Activated CD4-positive, alpha-beta T cell treated with anti-CD3 and anti-CD28 coated beads for 48 hours (primary cell): ENCODE data around the gene RHNO1.

Experiments used
- DNase-seq: peaks from one replicate; pipeline ENCODE4 v3.0.0-alpha.2; 2020

The RHNO1 gene

GRCh38 chr12:2877047-2877952 lies at the start of gene RHNO1, which contains the start of gene FOXM1:
TSS of gene RHNO1 (plus strand) at chr12:2877223. CDS start at chr12:2885367, 8,144 bp downstream.
TSS of gene FOXM1 (minus strand) at chr12:2877174. CDS start at chr12:2874478, 2,696 bp downstream.
- DNase-seq, result peak; percentile 91

GRCh38 chr12:2829275-2829674 lies 47.7 kb upstream of the RHNO1 start:
- DNase-seq, result no peak

GRCh38 chr12:2832550-2833127 lies 44.4 kb upstream of the RHNO1 start:
- no peak for DNase-seq

- DNase-seq, result no peak
Observed at GRCh38 chr12:2833327-2833726, 43.7 kb upstream of the RHNO1 start.

GRCh38 chr12:2833810-2834209 lies 43.2 kb upstream of the RHNO1 start:
- no peak for DNase-seq

- no peak for DNase-seq
Observed at GRCh38 chr12:2834581-2835491, 42.2 kb upstream of the RHNO1 start, which contains the start of gene NRIP2. TSS of gene NRIP2 (minus strand) at chr12:2835035. CDS start at chr12:2834983, 52 bp downstream.

- no peak for DNase-seq
Observed at GRCh38 chr12:2835691-2836403, 41.2 kb upstream of the RHNO1 start.

GRCh38 chr12:2836574-2836973 lies 40.4 kb upstream of the RHNO1 start:
- DNase-seq, result no peak

- DNase-seq, result no peak
Observed at GRCh38 chr12:2841056-2841650, 35.9 kb upstream of the RHNO1 start.

- DNase-seq, result no peak
Observed at GRCh38 chr12:2842948-2843347, 34.1 kb upstream of the RHNO1 start.

- DNase-seq, result no peak
Observed at GRCh38 chr12:2844786-2845185, 32.2 kb upstream of the RHNO1 start.

- DNase-seq, result no peak
Observed at GRCh38 chr12:2845280-2845679, 31.7 kb upstream of the RHNO1 start.

GRCh38 chr12:2851931-2852330 lies 25.1 kb upstream of the RHNO1 start:
- no peak for DNase-seq

- DNase-seq, result peak; percentile 73
Observed at GRCh38 chr12:2853626-2854025, 23.4 kb upstream of the RHNO1 start.

GRCh38 chr12:2854669-2855453 lies 22.2 kb upstream of the RHNO1 start:
- no peak for DNase-seq

GRCh38 chr12:2855546-2855945 lies 21.5 kb upstream of the RHNO1 start:
- DNase-seq, result no peak

- DNase-seq, result no peak
Observed at GRCh38 chr12:2856051-2856450, 21.0 kb upstream of the RHNO1 start.

GRCh38 chr12:2857021-2857431 lies 20.0 kb upstream of the RHNO1 start, which contains the start of gene TEX52:
TSS of gene TEX52 (minus strand) at chr12:2857039. CDS start at chr12:2857026, 13 bp downstream.
- no peak for DNase-seq

- DNase-seq, result no peak
Observed at GRCh38 chr12:2857576-2857975, 19.4 kb upstream of the RHNO1 start.

- DNase-seq, result no peak
Observed at GRCh38 chr12:2858334-2858733, 18.7 kb upstream of the RHNO1 start.

GRCh38 chr12:2858944-2859421 lies 18.0 kb upstream of the RHNO1 start:
- no peak for DNase-seq
